Measurements from ENCODE around the gene ARSH. TPM values are rescaled to one million over a fixed set of nuclear protein-coding genes. Genes with fewer than 3 reads are reported as not detected.

The ARSH gene
- total and polyA plus RNA-seq, 9 of the 15 experiments (the other 6 are each of a cell fraction or from before 2014, with no cell fraction given), result not detected

GRCh38 chrX:2965965-2966364 is 40.4 kb upstream of the ARSH start (continued):
- no peak for TF ChIP-seq EZH2 (IDR thresholded peaks at IDR 0.05; ENCODE audit: borderline replicate concordance, low read depth, low read length)
- TF ChIP-seq ZBED1 (IDR thresholded peaks at IDR 0.05), result no peak
- no peak for TF ChIP-seq CLOCK (CRISPR knock-in tag; IDR thresholded peaks at IDR 0.05; ENCODE audit: borderline replicate concordance)
- no peak for TF ChIP-seq SRF (CRISPR knock-in tag; IDR thresholded peaks at IDR 0.05)
- no peak for TF ChIP-seq MYC (IDR thresholded peaks at IDR 0.05; ENCODE audit: low read depth, low read length)
- TF ChIP-seq MYC (CRISPR knock-in tag; IDR thresholded peaks at IDR 0.05; ENCODE audit: borderline replicate concordance, low read depth), result no peak
- no peak for TF ChIP-seq ZBTB40 (IDR thresholded peaks at IDR 0.05)
- TF ChIP-seq ZBTB40 (CRISPR knock-in tag; IDR thresholded peaks at IDR 0.05), result no peak
- TF ChIP-seq GTF2E2 (tag; IDR thresholded peaks at IDR 0.05), result no peak

Data from K562 (cell line).